Keratinocyte (primary cell): ENCODE measurements around the gene PLEKHM1. TPM values are rescaled to one million over a fixed set of nuclear protein-coding genes. Genes with fewer than 3 reads are reported as not detected.

ENCODE experiments used
- DNase-seq: peaks from one replicate; pipeline ENCODE4 v3.0.0-alpha.2; 2011; ENCODE audit warnings: low read depth, missing footprints, low spot score
- FAIRE-seq: peaks from 2 replicates; lab custom pipeline; 2011; peaks lifted over from hg19 to GRCh38; lab: Jason Lieb, UNC
- H2AFZ ChIP-seq: 2 replicates; pipeline ENCODE4 v1.6.0; 2012; ENCODE audit warnings: low read length, control low read depth, inconsistent platforms; ENCODE audit not compliant: control insufficient read depth
- H3K27ac ChIP-seq: 2 replicates; pipeline ENCODE4 v1.5.1; 2011; ENCODE audit warnings: low read length; ENCODE audit not compliant: control insufficient read depth, insufficient read depth
- H3K27me3 ChIP-seq: 3 replicates; pipeline ENCODE4 v1.6.0; 2011; ENCODE audit warnings: low read length; ENCODE audit not compliant: control insufficient read depth, insufficient read depth; ENCODE audit errors: extremely low read depth
- H3K36me3 ChIP-seq, 2 experiments: 2 replicates in 1 of 2; 3 replicates in 1 of 2; pipeline ENCODE4 v1.5.1; 2011; ENCODE audit warnings: low read length in 2 of 2, mild to moderate bottlenecking in 1 of 2; ENCODE audit not compliant: control insufficient read depth in 2 of 2, insufficient read depth in 2 of 2; ENCODE audit errors: extremely low read depth in 1 of 2
- H3K4me1 ChIP-seq: 3 replicates; pipeline ENCODE4 v1.5.1; 2011; ENCODE audit warnings: low read length; ENCODE audit not compliant: control insufficient read depth, insufficient read depth; ENCODE audit errors: extremely low read depth
- H3K4me2 ChIP-seq: 3 replicates; pipeline ENCODE4 v1.6.0; 2011; ENCODE audit warnings: low read depth, low read length; ENCODE audit not compliant: control insufficient read depth, insufficient read depth; ENCODE audit errors: extremely low read depth
- H3K4me3 ChIP-seq, 3 experiments: fragments of 200-600 bp in 1 of 3; sonication (generic) in 1 of 3; 2 replicates in 2 of 3; 3 replicates in 1 of 3; pipeline ENCODE4 v1.5.1; 2011 to 2016; ENCODE audit warnings: low read length in 3 of 3, mild to moderate bottlenecking in 3 of 3, control low read depth in 2 of 3, inconsistent platforms in 1 of 3, low read depth in 1 of 3, mixed read lengths in 1 of 3, mixed run types in 1 of 3, moderate library complexity in 1 of 3; ENCODE audit not compliant: control insufficient read depth in 2 of 3, insufficient read depth in 2 of 3; ENCODE audit errors: extremely low read depth in 1 of 3
- H3K79me2 ChIP-seq: 2 replicates; pipeline ENCODE4 v1.6.0; 2012; ENCODE audit warnings: low read length; ENCODE audit not compliant: control insufficient read depth, insufficient read depth
- H3K9ac ChIP-seq: 3 replicates; pipeline ENCODE4 v1.6.0; 2011; ENCODE audit warnings: low read length; ENCODE audit not compliant: control insufficient read depth, insufficient read depth; ENCODE audit errors: extremely low read depth
- H3K9me1 ChIP-seq: 3 replicates; pipeline ENCODE4 v1.6.0; 2011; ENCODE audit warnings: low read length; ENCODE audit not compliant: control insufficient read depth, insufficient read depth; ENCODE audit errors: extremely low read depth
- H3K9me3 ChIP-seq: 2 replicates; pipeline ENCODE4 v1.5.1; 2012; ENCODE audit warnings: low read depth, low read length; ENCODE audit not compliant: control insufficient read depth
- H4K20me1 ChIP-seq: 3 replicates; pipeline ENCODE4 v1.6.0; 2011; ENCODE audit warnings: low read length; ENCODE audit not compliant: control insufficient read depth, insufficient read depth; ENCODE audit errors: extremely low read depth
- CTCF ChIP-seq, 3 experiments: IDR thresholded peaks in 1 of 3; conservative IDR thresholded peaks in 1 of 3; optimal IDR thresholded peaks in 1 of 3; 2 replicates in 2 of 3; 3 replicates in 1 of 3; pipeline versions ENCODE3 to v1.5.1; 2011; ENCODE audit warnings: low read length in 3 of 3, mild to moderate bottlenecking in 3 of 3, moderate library complexity in 2 of 3, control low read depth in 1 of 3, inconsistent platforms in 1 of 3; ENCODE audit not compliant: insufficient read depth in 2 of 3; ENCODE audit errors: extremely low read depth in 1 of 3
- EZH2 ChIP-seq: IDR thresholded peaks from one replicate; pipeline ENCODE4 v1.6.1; 2012; ENCODE audit warnings: inconsistent platforms, mild to moderate bottlenecking, low read length, moderate library complexity
- dilution Hi-C: fragments of 300-500 bp; cut with MboI; formaldehyde crosslinking; loops from one replicate; pipeline ENCODE4 v1.7.0; 2020; ENCODE audit warnings: low sequenced_read_pairs; ENCODE audit not compliant: extremely low pct_ligation_motif_present
- polyA plus RNA-seq, 5 experiments: library from polyadenylated mRNA; depleted of rRNA in 3 of 5; stranded (reverse) in 3 of 5; stranded (forward) in 1 of 5; unstranded in 1 of 5; fragments of >200 nt; gene quantifications; 1 replicate in 1 of 5; 2 replicates in 3 of 5; 3 replicates in 1 of 5; pipeline versions ENCODE4 v1.2.1 to v1.2.3, GENCODE V29; 2011 to 2012; ENCODE audit warnings: missing spikeins in 2 of 5, low read depth in 1 of 5, low replicate concordance in 1 of 5

Gene PLEKHM1
- polyA plus RNA-seq, 1 donor (not counting 4 experiments of a cell fraction or from before 2014, with no cell fraction given), result 33.0 TPM

GRCh38 chr17:45424769-45425124, 65.8 kb downstream of the PLEKHM1 start:
- peak overlapping the region; percentile 37 to 66 (median 49) for H3K4me3 ChIP-seq
- H4K20me1 ChIP-seq, result no peaks in the 10 kb centered on the region
- no peak overlapping the region for H3K27ac ChIP-seq
- peaks cover 24% of the 10 kb centered on the region for H3K4me1 ChIP-seq
- peak overlapping the region; percentile 82 for H3K4me2 ChIP-seq
- peaks cover 17% of the 10 kb centered on the region for H3K79me2 ChIP-seq
- TF ChIP-seq CTCF (optimal IDR thresholded peaks at IDR 0.05 in 1 of 3, IDR thresholded peaks at IDR 0.05 in 1 of 3, conservative IDR thresholded peaks at IDR 0.05 in 1 of 3; ENCODE audit: extremely low read depth in 1 of 3, insufficient read depth in 2 of 3, low read length in 3 of 3) (no peak), EZH2 (no peak)
- H3K9ac ChIP-seq, result peak overlapping the region; percentile 68
- no peak overlapping the region for H2AFZ ChIP-seq
- FAIRE-seq, result no peak
- dilution Hi-C loops, result no loop called here
- H3K9me3 ChIP-seq, result no peaks in the 10 kb centered on the region
- peaks cover 0 to 3% of the 10 kb centered on the region in 2 experiments for H3K36me3 ChIP-seq
- H3K9me1 ChIP-seq, result no peaks in the 10 kb centered on the region
- peaks cover 5% of the 10 kb centered on the region for H3K27me3 ChIP-seq
- no peak for DNase-seq

DNA sequence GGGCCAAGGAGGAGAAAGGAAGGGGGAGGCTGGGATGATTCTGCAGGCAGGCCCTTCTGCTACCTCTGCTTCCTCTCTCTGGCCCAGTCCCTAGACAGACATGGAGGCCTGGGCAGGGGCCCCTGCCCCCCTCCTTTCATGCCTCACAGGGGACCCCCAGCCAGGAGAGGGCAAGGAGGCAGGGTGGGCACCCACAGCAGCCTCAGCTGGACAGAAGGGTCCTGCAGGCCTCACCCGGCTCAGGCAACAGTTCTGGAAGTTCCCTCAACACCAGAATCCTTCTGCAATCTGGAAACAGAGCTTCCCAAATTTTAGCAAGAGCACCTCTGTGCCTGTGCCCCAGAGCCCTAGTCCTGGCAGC, 66.6 kb downstream of the PLEKHM1 start:
- H3K79me2 ChIP-seq, result peaks cover 21% of the 10 kb centered on the region
- peaks cover 0 to 1% of the 10 kb centered on the region in 2 experiments for H3K36me3 ChIP-seq
- no peak overlapping the region for H3K9ac ChIP-seq
- H3K27me3 ChIP-seq, result no peaks in the 10 kb centered on the region
- no peak overlapping the region for H2AFZ ChIP-seq
- H3K4me3 ChIP-seq, result no peak overlapping the region
- H3K4me2 ChIP-seq, result peak overlapping the region; percentile 19
- no peaks in the 10 kb centered on the region for H3K9me3 ChIP-seq
- FAIRE-seq, result no peak
- H3K4me1 ChIP-seq, result peaks cover 24% of the 10 kb centered on the region
- dilution Hi-C loops, result no loop called here
- no peaks in the 10 kb centered on the region for H3K9me1 ChIP-seq
- no peaks in the 10 kb centered on the region for H4K20me1 ChIP-seq
- H3K27ac ChIP-seq, result no peak overlapping the region
- TF ChIP-seq CTCF (optimal IDR thresholded peaks at IDR 0.05 in 1 of 3, IDR thresholded peaks at IDR 0.05 in 1 of 3, conservative IDR thresholded peaks at IDR 0.05 in 1 of 3; ENCODE audit: extremely low read depth in 1 of 3, insufficient read depth in 2 of 3, low read length in 3 of 3), result no peak
- TF ChIP-seq EZH2, result no peak
- DNase-seq, result no peak
